Gastroesophageal sphincter (tissue), 3 donors: ENCODE results near the gene HACD1.

Experiments
- CTCF ChIP-seq, 4 experiments: fragments of 200-600 bp in 2 of 4; fragments of 450-650 bp in 2 of 4; sonication (generic) in 1 of 4; IDR thresholded peaks; one replicate each; pipeline ENCODE4 v1.5.1; 2017 to 2019; ENCODE audit warnings: antibody characterized with exemption in 4 of 4, mild to moderate bottlenecking in 2 of 4, moderate library complexity in 2 of 4
- EP300 ChIP-seq: sonication (generic); formaldehyde crosslinking; IDR thresholded peaks from one replicate; pipeline ENCODE4 v1.6.1; 2017; ENCODE audit warnings: antibody characterized with exemption, mild to moderate bottlenecking
- POLR2A ChIP-seq, 2 donors: fragments of 450-650 bp; IDR thresholded peaks; one replicate each; pipeline ENCODE4 v1.6.1; 2017; ENCODE audit warnings: antibody characterized with exemption in 2 of 2, mild to moderate bottlenecking in 2 of 2, moderate library complexity in 1 of 2
- POLR2AphosphoS5 ChIP-seq: sonication (generic); formaldehyde crosslinking; IDR thresholded peaks from one replicate; pipeline ENCODE4 v1.6.1; 2017; ENCODE audit warnings: antibody characterized with exemption

DNA sequence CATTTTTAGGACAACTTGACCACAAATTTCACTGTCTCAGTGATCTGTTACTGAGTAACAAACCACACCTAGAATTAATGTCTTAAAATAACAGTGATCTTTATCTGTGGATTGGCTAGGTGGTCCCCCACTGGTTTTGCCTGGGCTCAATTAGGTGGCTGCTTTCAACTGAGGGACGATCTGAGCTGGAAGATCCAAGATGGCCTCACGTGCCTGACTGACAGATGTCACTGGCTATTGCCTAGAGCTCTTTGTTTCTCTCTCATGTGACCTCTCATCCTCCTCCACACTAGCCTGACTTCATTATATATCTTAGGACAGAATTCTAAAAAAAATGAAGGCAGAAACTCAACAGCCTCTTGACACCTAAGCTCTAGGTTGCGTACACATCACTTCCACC is 59.7 kb downstream of the HACD1 start:
- TF ChIP-seq CTCF (IDR thresholded peaks at IDR 0.05) = no peak
- TF ChIP-seq POLR2A (IDR thresholded peaks at IDR 0.05) = no peak
- no peak for TF ChIP-seq EP300
- TF ChIP-seq POLR2AphosphoS5 = no peak
